Measurements from ENCODE around the gene PRKCA.
A peak's percentile ranks its signal among the peaks of the same experiment; 100 is the strongest.

- TF ChIP-seq CTCF (conservative IDR thresholded peaks at IDR 0.05; ENCODE audit: low read length) (peak; percentile 84), EZH2phosphoT487 (IDR thresholded peaks at IDR 0.05; ENCODE audit: borderline replicate concordance) (no peak)
Observed at GRCh38 chr17:66715745-66716156, 413.3 kb downstream of the PRKCA start.
